H9 (cell line): ENCODE data around the gene NDUFA6. TPM values are rescaled to one million over a fixed set of nuclear protein-coding genes. Genes with fewer than 3 reads are reported as not detected.

ENCODE experiments used
- DNase-seq: peaks from one replicate; pipeline ENCODE4 v3.0.0-alpha.2; 2017
- H2AFZ ChIP-seq: one replicate; pipeline ENCODE4 v1.6.1; 2013; ENCODE audit warnings: mild to moderate bottlenecking, low read length, control low read depth, moderate library complexity
- H2AK5ac ChIP-seq: 2 replicates; pipeline ENCODE4 v1.6.1; 2013; ENCODE audit warnings: low read length, control low read depth, mixed read lengths; ENCODE audit not compliant: insufficient read length
- H2BK120ac ChIP-seq: one replicate; pipeline ENCODE4 v1.6.1; 2013; ENCODE audit warnings: low read depth, mild to moderate bottlenecking, low read length, control low read depth, inconsistent platforms; ENCODE audit not compliant: poor library complexity, severe bottlenecking
- H2BK12ac ChIP-seq: 2 replicates; pipeline ENCODE4 v1.6.1; 2013; ENCODE audit warnings: low read length, control low read depth, mixed read lengths, low read depth; ENCODE audit not compliant: insufficient read length
- H2BK15ac ChIP-seq: 2 replicates; pipeline ENCODE4 v1.6.1; 2013; ENCODE audit warnings: low read depth, low read length, control low read depth
- H2BK20ac ChIP-seq: one replicate; pipeline ENCODE4 v1.6.1; 2013; ENCODE audit warnings: low read depth, mild to moderate bottlenecking, low read length, control low read depth, inconsistent platforms; ENCODE audit not compliant: poor library complexity, severe bottlenecking
- H2BK5ac ChIP-seq: 2 replicates; pipeline ENCODE4 v1.6.1; 2013; ENCODE audit warnings: low read length, control low read depth, mixed read lengths; ENCODE audit not compliant: insufficient read length
- H3K14ac ChIP-seq: 2 replicates; pipeline ENCODE4 v1.6.1; 2013; ENCODE audit warnings: low read length, control low read depth; ENCODE audit not compliant: insufficient read depth
- H3K18ac ChIP-seq: 2 replicates; pipeline ENCODE4 v1.6.1; 2013; ENCODE audit warnings: low read depth, mild to moderate bottlenecking, mixed read lengths, low read length, control low read depth; ENCODE audit not compliant: insufficient read length
- H3K23ac ChIP-seq: 2 replicates; pipeline ENCODE4 v1.6.1; 2013; ENCODE audit warnings: low read length, control low read depth, mixed read lengths, low read depth; ENCODE audit not compliant: insufficient read length
- H3K23me2 ChIP-seq: 2 replicates; pipeline ENCODE4 v1.6.1; 2013; ENCODE audit warnings: low read depth, mild to moderate bottlenecking, mixed read lengths, low read length, control low read depth; ENCODE audit not compliant: insufficient read length, poor library complexity, severe bottlenecking
- H3K27ac ChIP-seq: 2 replicates; pipeline ENCODE4 v1.5.1; 2013; ENCODE audit warnings: low read length, control low read depth, mixed read lengths, low read depth; ENCODE audit not compliant: insufficient read length
- H3K27me3 ChIP-seq: 2 replicates; pipeline ENCODE4 v1.6.1; 2013; ENCODE audit warnings: low read length, control low read depth, inconsistent platforms; ENCODE audit not compliant: insufficient read depth
- H3K4ac ChIP-seq: 2 replicates; pipeline ENCODE4 v1.6.1; 2013; ENCODE audit warnings: low read depth, mild to moderate bottlenecking, control low read depth, inconsistent platforms, low read length, moderate library complexity
- H3K4me1 ChIP-seq: 2 replicates; pipeline ENCODE4 v1.6.1; 2013; ENCODE audit warnings: low read length, control low read depth, inconsistent platforms; ENCODE audit not compliant: insufficient read depth
- H3K4me2 ChIP-seq: 2 replicates; pipeline ENCODE4 v1.6.1; 2013; ENCODE audit warnings: low read length, control low read depth, mixed read lengths; ENCODE audit not compliant: insufficient read length, insufficient read depth
- H3K56ac ChIP-seq: 2 replicates; pipeline ENCODE4 v1.6.1; 2013; ENCODE audit warnings: low read depth, mild to moderate bottlenecking, mixed read lengths, low read length, control low read depth; ENCODE audit not compliant: insufficient read length
- H3K79me1 ChIP-seq: 2 replicates; pipeline ENCODE4 v1.6.1; 2013; ENCODE audit warnings: low read depth, mild to moderate bottlenecking, moderate library complexity, low read length, control low read depth, inconsistent platforms; ENCODE audit not compliant: insufficient read depth, poor library complexity, severe bottlenecking
- H3K79me2 ChIP-seq: 2 replicates; pipeline ENCODE4 v1.6.1; 2013; ENCODE audit warnings: low read length, control low read depth, inconsistent platforms; ENCODE audit not compliant: insufficient read depth
- H3K9ac ChIP-seq: 2 replicates; pipeline ENCODE4 v1.6.1; 2013; ENCODE audit warnings: low read length, control low read depth, mixed read lengths; ENCODE audit not compliant: insufficient read length; ENCODE audit errors: extremely low read depth
- H3K9me3 ChIP-seq: one replicate; pipeline ENCODE4 v1.6.1; 2013; ENCODE audit warnings: low read depth, low read length, inconsistent platforms; ENCODE audit not compliant: control insufficient read depth
- H3T11ph ChIP-seq: one replicate; pipeline ENCODE4 v1.6.1; 2013; ENCODE audit warnings: mild to moderate bottlenecking, low read length, control low read depth, inconsistent platforms
- H4K20me1 ChIP-seq: one replicate; pipeline ENCODE4 v1.6.1; 2013; ENCODE audit not compliant: control insufficient read depth, insufficient read length, insufficient read depth
- H4K5ac ChIP-seq: 2 replicates; pipeline ENCODE4 v1.6.1; 2013; ENCODE audit warnings: low read depth, mild to moderate bottlenecking, mixed read lengths, low read length, control low read depth; ENCODE audit not compliant: insufficient read length
- H4K8ac ChIP-seq: replicated peaks from 2 replicates; pipeline ENCODE4 v1.6.1; 2013; ENCODE audit warnings: low read length, control low read depth, mixed read lengths, low read depth; ENCODE audit not compliant: insufficient read length
- H4K91ac ChIP-seq: 2 replicates; pipeline ENCODE4 v1.6.1; 2013; ENCODE audit warnings: low read depth, mild to moderate bottlenecking, moderate library complexity, mixed read lengths, low read length, control low read depth; ENCODE audit not compliant: insufficient read length
- H3K27ac Mint-ChIP-seq, 3 experiments: 2 replicates in 2 of 3; 3 replicates in 1 of 3; pipeline ENCODE4 v1.8.0; 2020 to 2021; ENCODE audit warnings: mixed read lengths in 3 of 3, mild to moderate bottlenecking in 1 of 3, moderate library complexity in 1 of 3
- H3K27me3 Mint-ChIP-seq: 2 replicates; pipeline ENCODE4 v1.8.0; 2021; ENCODE audit warnings: low read depth, mild to moderate bottlenecking, moderate library complexity, mixed read lengths
- H3K36me3 Mint-ChIP-seq, 3 experiments: 2 replicates in 2 of 3; 3 replicates in 1 of 3; pipeline ENCODE4 v1.8.0; 2020 to 2021; ENCODE audit warnings: low read depth in 3 of 3, mixed read lengths in 3 of 3; ENCODE audit not compliant: insufficient read depth in 1 of 3
- H3K4me1 Mint-ChIP-seq, 2 experiments: 2 replicates each; pipeline ENCODE4 v1.8.0; 2020; ENCODE audit warnings: mixed read lengths in 2 of 2
- H3K4me3 Mint-ChIP-seq, 2 experiments: 2 replicates in 1 of 2; 3 replicates in 1 of 2; pipeline ENCODE4 v1.8.0; 2020 to 2021; ENCODE audit warnings: mild to moderate bottlenecking in 2 of 2, mixed read lengths in 2 of 2, moderate library complexity in 1 of 2
- H3K9me3 Mint-ChIP-seq, 2 experiments: 2 replicates in 1 of 2; 3 replicates in 1 of 2; pipeline ENCODE4 v1.8.0; 2020; ENCODE audit warnings: mild to moderate bottlenecking in 2 of 2, mixed read lengths in 2 of 2, moderate library complexity in 1 of 2
- WGBS: extraction: QIAGEN DNeasy Blood & Tissue Kit; methylation state at CpG from one replicate; pipeline ENCODE4 v1.1.7; 2013; ENCODE audit warnings: missing lambda C conversion rate, low lambda C conversion rate, mixed read lengths; ENCODE audit not compliant: insufficient read length; ENCODE audit errors: extremely low coverage; 5-methylcytosine and 5-hydroxymethylcytosine counted together
- total RNA-seq: library from RNA; stranded (reverse); gene quantifications from 2 replicates; pipeline ENCODE4 v1.2.1, GENCODE V29; 2021
- TF ChIP-seq, protein P1 (sequence below): fragments of 200-600 bp; sonication (generic); conservative IDR thresholded peaks from 3 replicates; pipeline ENCODE4 v1.8.0; 2021; ENCODE audit warnings: antibody characterized with exemption, mild to moderate bottlenecking

NDUFA6 gene
- total RNA-seq, 1 experiment from 2014 or later = 91.7 TPM

DNA sequence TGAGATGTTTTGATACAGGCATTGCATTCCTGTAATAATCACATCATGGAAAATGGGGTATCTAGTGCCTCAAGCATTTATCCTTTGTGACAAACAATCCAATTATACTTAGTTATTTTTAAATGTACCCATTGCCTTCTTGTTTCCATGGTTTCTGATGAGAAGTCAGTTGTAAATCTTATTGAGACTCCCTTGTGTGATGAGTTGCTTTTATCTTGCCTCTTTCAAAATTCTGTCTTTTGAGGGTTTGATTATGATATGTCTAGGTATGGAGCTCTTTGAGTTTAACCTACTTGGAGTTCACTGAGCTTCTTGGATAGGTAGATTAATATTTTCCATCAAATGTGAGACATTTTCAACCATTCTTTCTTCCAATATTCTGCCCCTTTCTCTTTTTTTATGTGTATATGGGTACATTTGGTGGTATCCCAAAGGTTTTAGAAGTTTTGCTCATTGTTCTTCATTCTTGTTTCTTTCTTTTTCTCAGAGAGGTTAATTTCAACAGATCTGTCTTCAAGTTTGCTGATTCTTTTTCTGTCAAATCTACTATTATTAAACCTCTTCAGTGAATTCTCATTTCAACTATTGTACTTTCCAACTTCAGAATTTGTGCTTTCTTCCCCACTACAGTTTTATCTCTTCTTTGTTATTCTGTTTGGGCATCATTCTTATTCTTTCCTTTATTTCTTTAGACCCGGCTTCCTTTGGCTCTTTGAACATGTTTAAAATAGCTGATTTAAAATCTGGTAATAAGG lies 33.6 kb downstream of the NDUFA6 start:
- Histone ChIP-seq H2AK5ac (no peak overlapping the region), H3K23me2 (no peaks in the 10 kb centered on the region), H3K27ac (no peak overlapping the region), H3K79me2 (no peaks in the 10 kb centered on the region), H2BK5ac (no peak overlapping the region), H3K18ac (no peak overlapping the region), H2AFZ (no peak overlapping the region), H3K56ac (no peak overlapping the region), H4K91ac (no peak overlapping the region), H4K5ac (no peak overlapping the region), H3K27me3 (no peaks in the 10 kb centered on the region), H3K9ac (no peak overlapping the region), H3K4ac (no peak overlapping the region), H3K23ac (no peak overlapping the region), H3K14ac (no peak overlapping the region), H2BK15ac (no peak overlapping the region), H3K79me1 (no peaks in the 10 kb centered on the region), H3K9me3 (no peaks in the 10 kb centered on the region), H2BK20ac (no peak overlapping the region), H2BK120ac (no peak overlapping the region), H4K8ac (no peak overlapping the region), H4K20me1 (peaks cover 5% of the 10 kb centered on the region), H3T11ph (no peak overlapping the region), H3K4me2 (no peak overlapping the region), H2BK12ac (no peak overlapping the region), H3K4me1 (no peaks in the 10 kb centered on the region)
- Mint-ChIP-seq H3K27ac (no peak overlapping the region), H3K4me1 (no peaks in the 10 kb centered on the region), H3K4me3 (no peak overlapping the region), H3K36me3 (peaks cover 28 to 44% (median 41%) of the 10 kb centered on the region in 3 experiments), H3K9me3 (peaks cover 19 to 20% of the 10 kb centered on the region in 2 experiments), H3K27me3 (peaks cover 7% of the 10 kb centered on the region)
- WGBS = no CpG with 5 or more reads among the region's 1 CpG
- TF ChIP-seq, protein P1, sequence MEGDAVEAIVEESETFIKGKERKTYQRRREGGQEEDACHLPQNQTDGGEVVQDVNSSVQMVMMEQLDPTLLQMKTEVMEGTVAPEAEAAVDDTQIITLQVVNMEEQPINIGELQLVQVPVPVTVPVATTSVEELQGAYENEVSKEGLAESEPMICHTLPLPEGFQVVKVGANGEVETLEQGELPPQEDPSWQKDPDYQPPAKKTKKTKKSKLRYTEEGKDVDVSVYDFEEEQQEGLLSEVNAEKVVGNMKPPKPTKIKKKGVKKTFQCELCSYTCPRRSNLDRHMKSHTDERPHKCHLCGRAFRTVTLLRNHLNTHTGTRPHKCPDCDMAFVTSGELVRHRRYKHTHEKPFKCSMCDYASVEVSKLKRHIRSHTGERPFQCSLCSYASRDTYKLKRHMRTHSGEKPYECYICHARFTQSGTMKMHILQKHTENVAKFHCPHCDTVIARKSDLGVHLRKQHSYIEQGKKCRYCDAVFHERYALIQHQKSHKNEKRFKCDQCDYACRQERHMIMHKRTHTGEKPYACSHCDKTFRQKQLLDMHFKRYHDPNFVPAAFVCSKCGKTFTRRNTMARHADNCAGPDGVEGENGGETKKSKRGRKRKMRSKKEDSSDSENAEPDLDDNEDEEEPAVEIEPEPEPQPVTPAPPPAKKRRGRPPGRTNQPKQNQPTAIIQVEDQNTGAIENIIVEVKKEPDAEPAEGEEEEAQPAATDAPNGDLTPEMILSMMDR = no peak
- no peak for DNase-seq
